Measurements from ENCODE around the gene VOPP1. TPM values are rescaled to one million over a fixed set of nuclear protein-coding genes. Genes with fewer than 3 reads are reported as not detected.

Gene VOPP1
- total RNA-seq, 4 donors from 2014 or later = 15.7 to 24.9 (median 20.3) TPM

DNA sequence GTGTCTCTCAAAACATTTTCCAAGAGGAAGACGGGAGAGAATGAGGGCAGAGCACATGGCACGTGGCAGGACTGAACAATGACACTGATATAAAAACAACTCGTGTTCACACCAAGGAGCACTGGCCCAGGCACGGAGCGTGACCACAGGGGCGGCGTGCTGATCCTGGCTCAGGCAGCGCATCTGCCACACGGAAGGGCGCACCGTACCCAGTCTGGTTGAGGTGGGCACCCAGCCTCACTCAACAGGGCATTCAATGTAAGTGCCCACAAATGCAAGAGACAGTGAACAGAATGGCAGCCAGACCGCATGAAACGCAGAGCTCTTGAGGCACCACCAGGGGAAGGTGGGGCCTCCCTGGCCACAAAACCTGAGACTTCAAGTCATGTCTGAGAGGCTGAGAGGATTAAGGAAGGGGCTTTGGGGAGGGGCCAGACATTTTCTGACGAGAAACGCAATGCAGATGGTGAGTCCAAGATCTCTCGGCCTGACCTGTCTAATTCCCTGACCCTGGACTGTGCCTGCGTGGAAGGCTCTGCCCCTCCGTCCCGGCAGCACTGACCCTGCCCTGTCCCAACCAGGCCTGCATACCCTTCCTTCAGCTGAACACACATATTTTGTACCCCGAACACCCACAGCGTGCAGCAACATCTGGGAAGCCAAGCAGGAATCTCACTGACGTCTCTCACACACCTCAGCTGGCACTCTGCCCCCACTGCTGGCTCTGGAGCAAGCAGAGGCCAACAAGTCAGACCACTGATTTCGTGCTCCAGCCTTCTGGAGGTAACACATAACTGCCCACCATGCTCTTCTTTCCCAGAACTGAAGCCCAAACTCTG is 35.5 kb downstream of the VOPP1 start:
- Histone ChIP-seq H3K4me3 (no peak overlapping the region), H3K4me1 (peaks cover 26% of the 10 kb centered on the region), H3K36me3 (no peaks in the 10 kb centered on the region), H3K27me3 (no peaks in the 10 kb centered on the region), H3K27ac (no peak overlapping the region), H3K9me3 (no peaks in the 10 kb centered on the region)
- DNase-seq (ENCODE audit: low spot score in 2 of 2) = no peak
- TF ChIP-seq, protein P1, sequence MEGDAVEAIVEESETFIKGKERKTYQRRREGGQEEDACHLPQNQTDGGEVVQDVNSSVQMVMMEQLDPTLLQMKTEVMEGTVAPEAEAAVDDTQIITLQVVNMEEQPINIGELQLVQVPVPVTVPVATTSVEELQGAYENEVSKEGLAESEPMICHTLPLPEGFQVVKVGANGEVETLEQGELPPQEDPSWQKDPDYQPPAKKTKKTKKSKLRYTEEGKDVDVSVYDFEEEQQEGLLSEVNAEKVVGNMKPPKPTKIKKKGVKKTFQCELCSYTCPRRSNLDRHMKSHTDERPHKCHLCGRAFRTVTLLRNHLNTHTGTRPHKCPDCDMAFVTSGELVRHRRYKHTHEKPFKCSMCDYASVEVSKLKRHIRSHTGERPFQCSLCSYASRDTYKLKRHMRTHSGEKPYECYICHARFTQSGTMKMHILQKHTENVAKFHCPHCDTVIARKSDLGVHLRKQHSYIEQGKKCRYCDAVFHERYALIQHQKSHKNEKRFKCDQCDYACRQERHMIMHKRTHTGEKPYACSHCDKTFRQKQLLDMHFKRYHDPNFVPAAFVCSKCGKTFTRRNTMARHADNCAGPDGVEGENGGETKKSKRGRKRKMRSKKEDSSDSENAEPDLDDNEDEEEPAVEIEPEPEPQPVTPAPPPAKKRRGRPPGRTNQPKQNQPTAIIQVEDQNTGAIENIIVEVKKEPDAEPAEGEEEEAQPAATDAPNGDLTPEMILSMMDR (IDR thresholded peaks at IDR 0.05) = no peak
- TF ChIP-seq POLR2A (IDR thresholded peaks at IDR 0.05) = no peak
- no peak for TF ChIP-seq POLR2AphosphoS5 (IDR thresholded peaks at IDR 0.05)
- no peak for TF ChIP-seq EP300 (IDR thresholded peaks at IDR 0.05)
- 92% methylated on average over 19 of the region's 23 CpGs for WGBS

DNA sequence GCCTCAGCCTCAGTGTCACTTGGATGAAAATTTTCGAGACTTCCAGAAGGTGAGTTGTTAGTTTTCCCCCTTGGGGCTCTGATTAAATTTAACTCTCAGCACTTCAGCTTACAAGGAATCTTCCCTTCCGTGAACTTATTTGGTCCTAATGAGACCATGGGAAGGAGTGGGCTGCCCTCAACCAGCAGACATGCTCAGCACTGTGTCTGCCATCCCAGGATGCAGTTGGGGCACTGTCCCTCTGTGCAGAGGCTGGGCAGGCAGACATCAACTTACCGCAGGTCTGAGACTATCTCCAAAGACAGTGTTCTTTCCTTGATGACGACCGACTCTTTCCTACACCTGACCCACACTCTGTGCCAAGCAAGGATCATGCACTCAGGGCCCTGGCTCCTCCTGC is 36.7 kb downstream of the VOPP1 start:
- WGBS = 90% methylated on average over 4 of the region's 5 CpGs
- no peaks in the 10 kb centered on the region for H3K36me3 ChIP-seq
- DNase-seq (ENCODE audit: low spot score in 2 of 2) = no peak
- no peaks in the 10 kb centered on the region for H3K27me3 ChIP-seq
- no peaks in the 10 kb centered on the region for H3K9me3 ChIP-seq
- peaks cover 26% of the 10 kb centered on the region for H3K4me1 ChIP-seq
- H3K27ac ChIP-seq = peak overlapping the region; percentile 42
- H3K4me3 ChIP-seq = no peak overlapping the region
- TF ChIP-seq, protein P1 (IDR thresholded peaks at IDR 0.05) = no peak
- TF ChIP-seq EP300 (IDR thresholded peaks at IDR 0.05) = no peak
- TF ChIP-seq POLR2AphosphoS5 (IDR thresholded peaks at IDR 0.05) = no peak
- no peak for TF ChIP-seq POLR2A (IDR thresholded peaks at IDR 0.05)

DNA sequence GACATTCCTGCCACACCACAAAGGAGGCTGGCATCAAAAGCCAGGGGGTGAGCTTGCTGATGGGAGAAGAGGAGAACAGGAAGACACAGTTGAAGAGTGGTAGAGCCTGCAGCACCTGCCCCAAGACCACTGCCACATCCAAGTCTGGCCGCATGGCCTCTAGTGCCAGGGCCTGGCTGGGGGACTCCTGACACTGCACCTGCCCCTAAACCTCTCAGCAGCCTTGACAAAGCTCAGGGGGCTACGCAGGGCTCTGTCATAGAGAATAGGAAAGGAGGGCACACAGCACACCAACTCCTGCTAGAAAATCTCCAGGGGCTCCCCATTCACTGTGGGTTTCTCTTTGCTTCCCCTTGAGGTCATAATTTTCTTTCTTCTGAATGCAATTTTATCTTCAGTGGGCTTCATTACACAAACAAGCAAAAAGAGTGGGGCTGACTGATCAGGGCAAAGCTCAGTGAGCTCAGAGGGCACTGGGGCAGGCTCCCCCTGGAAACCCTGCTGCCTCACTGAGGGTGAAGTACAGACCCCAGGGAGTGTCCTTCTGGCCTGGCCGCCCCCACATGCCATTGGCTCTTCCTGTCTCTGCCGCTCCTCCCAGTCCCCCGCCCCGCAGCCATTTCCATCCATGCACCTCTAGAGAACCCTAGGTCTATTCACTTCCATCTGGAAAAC is 37.2 kb downstream of the VOPP1 start:
- no peaks in the 10 kb centered on the region for H3K36me3 ChIP-seq
- no peak for DNase-seq (ENCODE audit: low spot score in 2 of 2)
- no peaks in the 10 kb centered on the region for H3K9me3 ChIP-seq
- H3K4me1 ChIP-seq = peaks cover 26% of the 10 kb centered on the region
- no peak overlapping the region for H3K4me3 ChIP-seq
- no peaks in the 10 kb centered on the region for H3K27me3 ChIP-seq
- H3K27ac ChIP-seq = peak overlapping the region; percentile 42
- no peak for TF ChIP-seq POLR2A (IDR thresholded peaks at IDR 0.05)
- TF ChIP-seq, protein P1 (IDR thresholded peaks at IDR 0.05) = no peak
- no peak for TF ChIP-seq POLR2AphosphoS5 (IDR thresholded peaks at IDR 0.05)
- TF ChIP-seq EP300 (IDR thresholded peaks at IDR 0.05) = no peak
- 89% methylated on average over 6 of the region's 6 CpGs for WGBS

DNA sequence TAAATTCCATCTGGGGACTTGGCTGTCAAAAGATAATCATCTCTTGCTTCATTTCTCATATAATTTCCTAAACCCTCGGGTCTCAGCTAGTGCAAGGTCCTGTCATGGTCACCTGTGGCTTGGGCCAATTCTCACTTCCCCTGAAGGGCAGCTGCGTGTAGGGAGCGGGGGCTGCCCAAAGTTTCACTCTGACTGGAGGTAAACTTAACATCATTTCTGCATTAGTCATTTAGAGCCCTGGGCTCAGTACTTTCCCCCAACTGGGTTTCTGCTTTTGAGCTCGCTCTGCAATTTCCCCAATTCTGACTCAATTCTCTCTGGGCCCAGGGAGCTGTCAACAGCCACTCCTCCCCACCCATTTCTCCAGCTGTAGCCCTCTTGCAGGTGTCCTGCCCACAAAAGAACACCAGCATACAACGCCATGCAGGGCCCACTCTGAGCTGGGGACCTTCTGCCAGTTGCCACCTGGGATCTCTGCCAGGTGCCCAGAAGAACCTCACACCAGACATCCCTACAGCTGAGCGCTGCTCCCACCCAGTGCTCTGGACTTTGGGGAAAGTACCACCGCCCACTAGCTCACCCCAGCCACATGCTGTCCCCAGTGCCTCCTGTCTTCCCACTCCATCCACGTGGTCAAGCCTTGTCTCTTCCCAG is 37.9 kb downstream of the VOPP1 start:
- 71% methylated on average over 8 of the region's 8 CpGs for WGBS
- Histone ChIP-seq H3K4me1 (peaks cover 26% of the 10 kb centered on the region), H3K27me3 (no peaks in the 10 kb centered on the region), H3K4me3 (no peak overlapping the region), H3K9me3 (no peaks in the 10 kb centered on the region), H3K27ac (peak overlapping the region; percentile 42), H3K36me3 (no peaks in the 10 kb centered on the region)
- TF ChIP-seq EP300 (IDR thresholded peaks at IDR 0.05) (no peak), POLR2AphosphoS5 (IDR thresholded peaks at IDR 0.05) (no peak), POLR2A (IDR thresholded peaks at IDR 0.05) (no peak)
- TF ChIP-seq, protein P1 (IDR thresholded peaks at IDR 0.05) = no peak
- no peak for DNase-seq (ENCODE audit: low spot score in 2 of 2)

DNA sequence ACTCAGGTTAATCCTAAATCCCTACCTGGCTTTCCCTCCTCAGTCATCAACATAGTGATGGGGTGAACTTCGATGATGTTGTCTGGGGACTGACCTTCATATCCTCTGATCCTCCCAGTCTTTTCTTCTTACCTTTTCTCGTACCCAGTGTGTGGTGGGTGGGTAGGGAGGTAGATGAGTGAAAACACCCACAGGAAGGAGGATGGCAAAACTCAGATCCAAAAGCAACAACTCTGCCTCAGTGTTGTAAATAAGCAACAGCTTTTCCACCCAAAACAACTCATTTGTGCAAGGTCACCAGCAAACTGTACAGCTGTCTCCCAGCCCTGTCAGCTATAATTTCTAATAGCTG is 38.6 kb downstream of the VOPP1 start:
- no peaks in the 10 kb centered on the region for H3K27me3 ChIP-seq
- no peaks in the 10 kb centered on the region for H3K36me3 ChIP-seq
- H3K4me3 ChIP-seq = no peak overlapping the region
- H3K4me1 ChIP-seq = peaks cover 26% of the 10 kb centered on the region
- H3K9me3 ChIP-seq = no peaks in the 10 kb centered on the region
- TF ChIP-seq, protein P1 (IDR thresholded peaks at IDR 0.05) = no peak
- TF ChIP-seq POLR2AphosphoS5 (IDR thresholded peaks at IDR 0.05) (no peak), EP300 (IDR thresholded peaks at IDR 0.05) (no peak), POLR2A (IDR thresholded peaks at IDR 0.05) (no peak)
- peak overlapping the region; percentile 26 for H3K27ac ChIP-seq
- peak in 1 of 2 donors; percentile 29 for DNase-seq (ENCODE audit: low spot score in 2 of 2)
- WGBS = 79% methylated on average over 2 of the region's 2 CpGs

Data from suprapubic skin (tissue), 4 donors.